ENCODE measurements around the gene MGRN1.

DNA sequence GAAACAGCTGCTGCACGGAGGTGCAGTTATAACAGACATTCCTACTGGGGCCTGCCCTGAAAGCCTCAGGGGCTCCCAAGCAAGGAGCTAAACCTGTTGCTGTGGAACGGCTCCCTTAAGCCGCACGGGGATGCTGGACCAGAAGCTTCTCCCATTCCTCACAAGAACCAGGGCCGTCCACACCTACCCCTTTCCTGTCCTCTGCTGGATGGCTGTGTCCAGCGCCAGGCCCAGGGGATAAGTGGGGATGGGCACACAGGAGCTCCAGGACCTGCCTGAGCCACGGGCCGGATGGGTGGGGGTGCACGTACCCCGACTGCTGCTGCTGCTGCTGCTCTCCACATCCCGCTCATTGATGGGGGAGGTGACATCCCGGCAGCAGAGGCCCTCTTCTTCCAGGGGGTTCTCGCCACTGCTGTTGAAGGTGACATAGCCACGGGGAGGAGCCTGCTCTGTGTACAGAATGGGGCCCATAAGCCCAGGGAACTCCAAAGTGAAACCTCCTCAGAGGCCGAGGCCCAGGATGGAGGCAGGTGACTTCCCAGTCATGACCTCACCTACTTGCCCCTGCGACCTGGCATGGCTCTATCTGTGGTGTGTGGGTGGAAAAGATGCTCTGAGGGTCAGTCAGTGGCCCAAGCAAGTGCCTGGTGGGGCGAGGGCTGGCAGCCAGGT lies 77.3 kb downstream of the MGRN1 start:
- no peak for TF ChIP-seq EZH2 (IDR thresholded peaks at IDR 0.05; ENCODE audit: insufficient read depth, poor library complexity, severe bottlenecking)
- TF ChIP-seq EZH2phosphoT487 (IDR thresholded peaks at IDR 0.05; ENCODE audit: insufficient read depth, low read depth): no peak

All from GM23248 (cell line).